ENCODE measurements around the gene MRPL33. TPM values are rescaled to one million over a fixed set of nuclear protein-coding genes. Genes with fewer than 3 reads are reported as not detected.

MRPL33 gene
- total and polyA plus RNA-seq, 2 of the 13 experiments (the other 11 are each of a cell fraction or from before 2014, with no cell fraction given): 69.7 to 218 TPM

GRCh38 chr2:27756544-27757498, 14.7 kb upstream of the MRPL33 start (continued):
- peak; percentile 70 for TF ChIP-seq CEBPB (IDR thresholded peaks at IDR 0.05; ENCODE audit: borderline replicate concordance, low read depth, low read length)
- TF ChIP-seq ZBTB33 (CRISPR knock-in tag; IDR thresholded peaks at IDR 0.05): no peak
- no peak for TF ChIP-seq ZNF816 (CRISPR knock-in tag; IDR thresholded peaks at IDR 0.05; ENCODE audit: borderline replicate concordance)
- no peak for TF ChIP-seq ZSCAN9 (CRISPR knock-in tag; IDR thresholded peaks at IDR 0.05; ENCODE audit: borderline replicate concordance)
- no peak for TF ChIP-seq REPIN1 (CRISPR knock-in tag; IDR thresholded peaks at IDR 0.05; ENCODE audit: borderline replicate concordance, low read depth)
- TF ChIP-seq ZNF577 (CRISPR knock-in tag; IDR thresholded peaks at IDR 0.05; ENCODE audit: borderline replicate concordance, low read depth): no peak
- TF ChIP-seq ZNF17 (CRISPR knock-in tag; IDR thresholded peaks at IDR 0.05): no peak
- TF ChIP-seq ZNF780A (CRISPR knock-in tag; IDR thresholded peaks at IDR 0.05): no peak
- peak; percentile 53; the same call in 1 of the 2 replicates for TF ChIP-seq ZMYM4 (CRISPR knock-in tag; IDR thresholded peaks at IDR 0.05)
- TF ChIP-seq SUZ12 (IDR thresholded peaks at IDR 0.05; ENCODE audit: low read depth, low read length): no peak
- TF ChIP-seq GLMP (CRISPR knock-in tag; IDR thresholded peaks at IDR 0.05; ENCODE audit: borderline replicate concordance): no peak
- TF ChIP-seq ZNF839 (CRISPR knock-in tag; IDR thresholded peaks at IDR 0.05; ENCODE audit: borderline replicate concordance): no peak
- TF ChIP-seq NKX3-1 (CRISPR knock-in tag; IDR thresholded peaks at IDR 0.05): no peak
- no peak for TF ChIP-seq TARDBP (CRISPR knock-in tag; IDR thresholded peaks at IDR 0.05)
- no peak for TF ChIP-seq ZNF10 (CRISPR knock-in tag; IDR thresholded peaks at IDR 0.05; ENCODE audit: borderline replicate concordance, low read depth)
- TF ChIP-seq ETS1 (CRISPR knock-in tag; IDR thresholded peaks at IDR 0.05): no peak
- no peak for TF ChIP-seq GTF2F1 (IDR thresholded peaks at IDR 0.05; ENCODE audit: low read length)
- 0 out of 2 replicates have a peak, but pooled peaks have one; percentile 21 for TF ChIP-seq ZNF687 (CRISPR knock-in tag; IDR thresholded peaks at IDR 0.05)
- TF ChIP-seq FOXC1 (CRISPR knock-in tag; IDR thresholded peaks at IDR 0.05; ENCODE audit: borderline replicate concordance): no peak; the same call in 1 of the 2 replicates
- no peak for TF ChIP-seq MED8 (CRISPR knock-in tag; IDR thresholded peaks at IDR 0.05; ENCODE audit: insufficient replicate concordance)
- no peak for TF ChIP-seq SIN3A (IDR thresholded peaks at IDR 0.05; ENCODE audit: borderline replicate concordance, low read depth, low read length)
